Measurements from ENCODE around the gene ADAMTSL4. TPM values are rescaled to one million over a fixed set of nuclear protein-coding genes. Genes with fewer than 3 reads are reported as not detected.

ADAMTSL4 gene
- total and polyA plus RNA-seq, 2 donors (not counting 3 experiments of a cell fraction or from before 2014, with no cell fraction given), result 0.73 to 1.0 TPM

DNA sequence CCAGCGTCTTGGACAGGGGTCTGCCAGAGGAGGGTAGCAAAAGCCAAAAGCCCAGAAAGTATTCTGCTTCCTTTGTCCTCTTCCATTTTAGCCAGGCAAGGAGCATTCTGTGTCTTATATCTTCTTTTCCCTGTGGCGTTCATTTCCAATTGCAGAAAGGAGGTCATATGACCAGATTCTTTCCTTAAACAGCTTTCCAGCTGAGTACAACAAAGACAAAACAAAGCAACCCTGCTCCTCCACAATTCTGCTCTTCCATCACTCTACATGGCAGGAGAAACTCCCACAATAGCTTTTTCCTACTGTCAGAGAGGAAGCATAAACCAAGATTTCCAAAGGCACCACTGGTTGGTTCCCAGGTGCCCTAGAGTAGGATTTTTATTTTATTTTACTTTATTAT is 60.5 kb downstream of the ADAMTSL4 start:
- CTCF ChIA-PET, result interaction anchor here (1.4 to 1.7 kb wide), 3 partner anchors 11 to 49 kb away, joined by 5 to 6 read pairs (median 5); partner anchors contain the start of gene MCL1
- dilution Hi-C loops (cut with MboI; ENCODE audit: extremely low pct_ligation_motif_present, low sequenced_read_pairs), result no loop called here

More for the DNA sequence above, 60.5 kb downstream of the ADAMTSL4 start:
- Histone ChIP-seq H3K36me3 (ENCODE audit: control insufficient read depth in 2 of 2, extremely low read depth in 1 of 2, insufficient read depth in 2 of 2, low read length in 2 of 2) (no peaks in the 10 kb centered on the region), H3K9me1 (replicated peaks; ENCODE audit: control insufficient read depth, extremely low read depth, insufficient read depth, low read length) (no peaks in the 10 kb centered on the region), H4K20me1 (replicated peaks; ENCODE audit: control insufficient read depth, extremely low read depth, insufficient read depth, low read length) (no peaks in the 10 kb centered on the region), H3K27ac (ENCODE audit: insufficient read depth, low read depth, low read length) (peak overlapping the region; percentile 100), H3K79me2 (ENCODE audit: control insufficient read depth, insufficient read depth, low read length) (peaks cover 8% of the 10 kb centered on the region), H3K9ac (replicated peaks; ENCODE audit: extremely low read depth, insufficient read depth, low read length) (no peak overlapping the region), H3K4me2 (ENCODE audit: insufficient read depth, low read length) (no peak overlapping the region), H3K9me3 (replicated peaks; ENCODE audit: control insufficient read depth, insufficient read depth, low read length) (no peaks in the 10 kb centered on the region), H3K4me1 (ENCODE audit: control insufficient read depth, extremely low read depth, insufficient read depth, low read length) (peaks cover 41% of the 10 kb centered on the region), H2AFZ (ENCODE audit: low read depth, low read length) (no peak overlapping the region), H3K4me3 (replicated peaks in 1 of 3; ENCODE audit: insufficient read depth in 1 of 3, low read depth in 1 of 3, low read length in 3 of 3) (no peak overlapping the region), H3K27me3 (ENCODE audit: control insufficient read depth in 2 of 2, insufficient read depth in 2 of 2, low read length in 2 of 2) (no peaks in the 10 kb centered on the region)
- no peak for FAIRE-seq
- peak; percentile 59 for DNase-seq (ENCODE audit: low read depth, low spot score)
- TF ChIP-seq FOS (IDR thresholded peaks at IDR 0.05; ENCODE audit: borderline replicate concordance, insufficient read depth, low read length) (no peak), POLR2AphosphoS5 (IDR thresholded peaks at IDR 0.05; ENCODE audit: insufficient read depth, low read depth, low read length) (no peak)
- no TSS peak for BruUV-seq (replicated peaks)
- intact Hi-C loops (cut with micrococcal nuclease), result loop anchor here (2.0 kb wide), 1 partner anchor 19 kb away; the partner anchor contains the start of gene ENSA
- POLR2A ChIA-PET, result interaction anchor here (1.7 kb wide), 1 partner anchor 31 kb away, joined by 12 read pairs; the partner anchor contains the start of gene MCL1

Small RNA genes lying within 50 kb of the gene (microRNA-seq; reads per million reads assigned to microRNA genes)
- gene MIR4257 (ENCODE audit: borderline number of aligned reads, borderline replicate concordance), result not detected

Small RNA genes lying within 50 kb of the gene (small RNA-seq; reads per million reads assigned to genes)
- gene MIR4257 (ENCODE audit: insufficient read depth, insufficient read length, low read depth, low replicate concordance) (not detected), gene RF00015 (ENCODE audit: insufficient read depth, insufficient read length, low read depth, low replicate concordance) (not detected), gene RF00561 (ENCODE audit: insufficient read depth, insufficient read length, low read depth, low replicate concordance) (not detected), gene RN7SL473P (ENCODE audit: insufficient read depth, insufficient read length, low read depth, low replicate concordance) (not detected), gene RN7SL600P (ENCODE audit: insufficient read depth, insufficient read length, low read depth, low replicate concordance) (not detected)

Other genes starting within 250 kb of the ADAMTSL4 start
- gene PRPF3, start 227.9 kb upstream of the ADAMTSL4 start, total RNA-seq, result 66.8 and 79.3 TPM in 2 replicates
- 23.5 and 25.5 TPM in 2 replicates for gene PRPF3, start 227.9 kb upstream of the ADAMTSL4 start, polyA plus RNA-seq
- gene RPRD2, start 185.3 kb upstream of the ADAMTSL4 start, total RNA-seq, result 23.9 and 24.5 TPM in 2 replicates
- gene RPRD2, start 185.3 kb upstream of the ADAMTSL4 start, polyA plus RNA-seq, result 11.8 and 12.9 TPM in 2 replicates
- 20.6 and 21.5 TPM in 2 replicates for gene TARS2, start 62.0 kb upstream of the ADAMTSL4 start, total RNA-seq
- gene TARS2, start 62.0 kb upstream of the ADAMTSL4 start, polyA plus RNA-seq, result 17.9 and 22.0 TPM in 2 replicates
- gene ECM1, start 41.3 kb upstream of the ADAMTSL4 start, total RNA-seq, result 7.2 and 7.3 TPM in 2 replicates
- gene ECM1, start 41.3 kb upstream of the ADAMTSL4 start, polyA plus RNA-seq, result 16.6 and 20.5 TPM in 2 replicates
- not detected in 2 replicates for gene FALEC, start 33.7 kb upstream of the ADAMTSL4 start, total RNA-seq
- not detected in 2 replicates for gene FALEC, start 33.7 kb upstream of the ADAMTSL4 start, polyA plus RNA-seq
- 186 and 212 TPM in 2 replicates for gene MCL1, start 30.2 kb downstream of the ADAMTSL4 start, total RNA-seq
- gene MCL1, start 30.2 kb downstream of the ADAMTSL4 start, polyA plus RNA-seq, result 63.9 and 87.3 TPM in 2 replicates
- 155 and 162 TPM in 2 replicates for gene ENSA, start 80.2 kb downstream of the ADAMTSL4 start, total RNA-seq
- 30.5 and 32.4 TPM in 2 replicates for gene ENSA, start 80.2 kb downstream of the ADAMTSL4 start, polyA plus RNA-seq
- gene GOLPH3L, start 147.7 kb downstream of the ADAMTSL4 start, total RNA-seq, result 33.2 and 34.9 TPM in 2 replicates
- gene GOLPH3L, start 147.7 kb downstream of the ADAMTSL4 start, polyA plus RNA-seq, result 13.0 and 15.7 TPM in 2 replicates
- not detected in 2 replicates for gene HORMAD1, start 171.5 kb downstream of the ADAMTSL4 start, total RNA-seq
- gene HORMAD1, start 171.5 kb downstream of the ADAMTSL4 start, polyA plus RNA-seq, result not detected in 2 replicates
- gene CTSS, start 216.4 kb downstream of the ADAMTSL4 start, total RNA-seq, result 5.7 and 11.1 TPM in 2 replicates
- gene CTSS, start 216.4 kb downstream of the ADAMTSL4 start, polyA plus RNA-seq, result 3.5 and 4.0 TPM in 2 replicates